Measurements from ENCODE around the gene HEATR9. TPM values are rescaled to one million over a fixed set of nuclear protein-coding genes. Genes with fewer than 3 reads are reported as not detected.

Gene HEATR9
- polyA plus RNA-seq, 3 donors = not detected

- Histone ChIP-seq H3K27me3 (ENCODE audit: control insufficient read depth in 2 of 2, insufficient read depth in 2 of 2, low read length in 2 of 2) (no peaks in the 10 kb centered on the region), H3K9me3 (replicated peaks in 1 of 2; ENCODE audit: control insufficient read depth in 1 of 2, insufficient read depth in 1 of 2, low read length in 2 of 2) (no peaks in the 10 kb centered on the region), H3K4me3 (replicated peaks in 1 of 3; ENCODE audit: low read depth in 2 of 3, low read length in 3 of 3) (no peak overlapping the region), H4K20me1 (ENCODE audit: insufficient read depth, low read length) (peaks cover 83% of the 10 kb centered on the region), H3K79me2 (ENCODE audit: insufficient read depth, low read length) (peaks cover 45% of the 10 kb centered on the region), H3K27ac (ENCODE audit: low read depth in 1 of 2, low read length in 2 of 2) (peak overlapping the region in 1 of 2 donors; percentile 20), H3K9ac (ENCODE audit: insufficient read depth, low read length, poor library complexity, severe bottlenecking) (no peak overlapping the region), H3K36me3 (replicated peaks in 1 of 2; ENCODE audit: control insufficient read depth in 1 of 2, insufficient read depth in 2 of 2, low read length in 2 of 2) (peaks cover 90 to 99% of the 10 kb centered on the region in 2 donors), H2AFZ (ENCODE audit: insufficient read depth, low read depth, low read length, poor library complexity, severe bottlenecking) (no peak overlapping the region), H3K4me1 (ENCODE audit: control insufficient read depth in 1 of 2, insufficient read depth in 2 of 2, low read length in 2 of 2) (no peaks in the 10 kb centered on the region), H3K4me2 (replicated peaks; ENCODE audit: extremely low read depth, low read length, poor library complexity, severe bottlenecking) (no peak overlapping the region)
- H3K27ac Mint-ChIP-seq = peak overlapping the region in 1 of 7 donors; percentile 31
- H3K4me3 Mint-ChIP-seq = no peak overlapping the region
- no peak for TF ChIP-seq CTCF (IDR thresholded peaks at IDR 0.05)
- H3K36me3 Mint-ChIP-seq = peaks cover 72 to 82% of the 10 kb centered on the region in 2 donors
- intact Hi-C loops (cut with micrococcal nuclease) = no loop called here
- no peaks in the 10 kb centered on the region for H3K4me1 Mint-ChIP-seq
- no peaks in the 10 kb centered on the region for H3K9me3 Mint-ChIP-seq
- no peak for DNase-seq
- 100% methylated on average over 1 of the region's 2 CpGs for WGBS (ENCODE audit: insufficient coverage)
- no peaks in the 10 kb centered on the region for H3K27me3 Mint-ChIP-seq (ENCODE audit: low read depth in 3 of 3)
Measured at GRCh38 chr17:35821308-35821707, 47.4 kb downstream of the HEATR9 start.

DNA sequence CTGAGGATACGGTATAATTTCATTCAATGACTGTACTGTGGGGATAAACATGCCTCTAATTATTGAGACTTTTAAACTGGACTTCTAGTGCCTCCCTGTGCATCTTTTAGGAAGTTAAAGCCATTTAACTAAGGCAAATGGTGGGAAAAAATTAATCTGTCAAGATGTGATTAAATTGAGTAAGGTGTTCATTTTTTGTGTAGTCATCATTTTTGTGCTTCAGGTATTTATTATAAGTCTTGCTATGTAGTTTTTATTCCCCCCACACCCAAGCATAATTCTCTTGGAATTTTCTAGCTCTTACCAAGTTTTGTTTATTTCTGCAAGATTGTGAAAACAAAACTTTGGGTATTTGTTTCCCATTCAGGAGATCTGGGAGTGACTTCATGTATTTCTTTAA, 49.2 kb downstream of the HEATR9 start:
- no peak for DNase-seq
- Histone ChIP-seq H3K4me2 (replicated peaks; ENCODE audit: extremely low read depth, low read length, poor library complexity, severe bottlenecking) (no peak overlapping the region), H3K4me3 (replicated peaks in 1 of 3; ENCODE audit: low read depth in 2 of 3, low read length in 3 of 3) (no peak overlapping the region), H3K4me1 (ENCODE audit: control insufficient read depth in 1 of 2, insufficient read depth in 2 of 2, low read length in 2 of 2) (no peaks in the 10 kb centered on the region), H2AFZ (ENCODE audit: insufficient read depth, low read depth, low read length, poor library complexity, severe bottlenecking) (no peak overlapping the region), H3K27ac (ENCODE audit: low read depth in 1 of 2, low read length in 2 of 2) (no peak overlapping the region), H4K20me1 (ENCODE audit: insufficient read depth, low read length) (peaks cover 95% of the 10 kb centered on the region), H3K9ac (ENCODE audit: insufficient read depth, low read length, poor library complexity, severe bottlenecking) (no peak overlapping the region), H3K36me3 (replicated peaks in 1 of 2; ENCODE audit: control insufficient read depth in 1 of 2, insufficient read depth in 2 of 2, low read length in 2 of 2) (peaks cover 78 to 88% of the 10 kb centered on the region in 2 donors), H3K79me2 (ENCODE audit: insufficient read depth, low read length) (peaks cover 63% of the 10 kb centered on the region), H3K27me3 (ENCODE audit: control insufficient read depth in 2 of 2, insufficient read depth in 2 of 2, low read length in 2 of 2) (no peaks in the 10 kb centered on the region), H3K9me3 (replicated peaks in 1 of 2; ENCODE audit: control insufficient read depth in 1 of 2, insufficient read depth in 1 of 2, low read length in 2 of 2) (no peaks in the 10 kb centered on the region)
- no CpG with 5 or more reads among the region's 1 CpG for WGBS (ENCODE audit: insufficient coverage)
- peak; percentile 11 for TF ChIP-seq CTCF (IDR thresholded peaks at IDR 0.05)
- intact Hi-C loops (cut with micrococcal nuclease) = loop anchor here in 1 of 2 donors (10.0 kb wide), 1 partner anchor 855 kb away; the partner anchor contains the start of genes CCT6B and ZNF830
- peaks cover 2% of the 10 kb centered on the region for H3K4me1 Mint-ChIP-seq
- no peak overlapping the region for H3K27ac Mint-ChIP-seq
- no peaks in the 10 kb centered on the region for H3K9me3 Mint-ChIP-seq
- H3K36me3 Mint-ChIP-seq = peaks cover 62 to 72% of the 10 kb centered on the region in 2 donors
- H3K27me3 Mint-ChIP-seq (ENCODE audit: low read depth in 3 of 3) = no peaks in the 10 kb centered on the region
- H3K4me3 Mint-ChIP-seq = no peak overlapping the region
